Measurements from ENCODE around the gene HLA-DQB2.

Gene HLA-DQB2

GRCh38 chr6:32716396-32716795, 46.9 kb downstream of the HLA-DQB2 start:
- no peak for DNase-seq (ENCODE audit: low read depth)
- no peak overlapping the region for H3K4me3 ChIP-seq (ENCODE audit: low read length)
- no peak for TF ChIP-seq CTCF (conservative IDR thresholded peaks at IDR 0.05; ENCODE audit: low read depth, low read length)

GRCh38 chr6:32713241-32713640, 50.1 kb downstream of the HLA-DQB2 start:
- DNase-seq (ENCODE audit: low read depth) = no peak
- TF ChIP-seq CTCF (conservative IDR thresholded peaks at IDR 0.05; ENCODE audit: low read depth, low read length) = no peak
- H3K4me3 ChIP-seq (ENCODE audit: low read length) = no peak overlapping the region

- no peak overlapping the region for H3K4me3 ChIP-seq (ENCODE audit: low read length)
- no peak for DNase-seq (ENCODE audit: low read depth)
- TF ChIP-seq CTCF (conservative IDR thresholded peaks at IDR 0.05; ENCODE audit: low read depth, low read length) = no peak
Measured at GRCh38 chr6:32709625-32710024, 53.7 kb downstream of the HLA-DQB2 start.

All from retinal pigment epithelial cell (primary cell).